MCF 10A (cell line): ENCODE results near the gene PARVB. TPM values are rescaled to one million over a fixed set of nuclear protein-coding genes. Genes with fewer than 3 reads are reported as not detected.
A peak's percentile ranks its signal among the peaks of the same experiment; 100 is the strongest.

Source experiments
- BruUV-seq: library from RNA; stranded (reverse); fragments of 400-500 nt; replicated peaks from 2 replicates; lab custom pipeline; 2021; lab: Mats Ljungman, UMichigan
- CTCF ChIA-PET: fragments of 300-600 bp; sonication (Branson Sonifier 250); formaldehyde crosslinking; extraction: SDS; loops from one replicate; lab custom pipeline; 2021; ENCODE audit warnings: antibody characterized with exemption, inconsistent platforms; lab: Yijun Ruan, JAX
- POLR2A ChIA-PET: fragments of 300-600, 350-650 bp; sonication (Branson Sonifier 250); formaldehyde crosslinking; extraction: SDS; loops from one replicate; lab custom pipeline; 2020; ENCODE audit warnings: antibody characterized with exemption, inconsistent platforms; lab: Yijun Ruan, JAX
- DNase-seq: peaks from one replicate; pipeline ENCODE4 v3.0.0-alpha.2; 2018; ENCODE audit not compliant: unreplicated experiment
- H3K27ac Mint-ChIP-seq: one replicate; pipeline ENCODE4 v1.8.0; 2022; ENCODE audit warnings: mild to moderate bottlenecking, low read depth, mixed read lengths; ENCODE audit not compliant: unreplicated experiment
- H3K27me3 Mint-ChIP-seq: one replicate; pipeline ENCODE4 v1.8.0; 2022; ENCODE audit warnings: mixed read lengths; ENCODE audit not compliant: insufficient read depth, unreplicated experiment
- H3K36me3 Mint-ChIP-seq: one replicate; pipeline ENCODE4 v1.8.0; 2022; ENCODE audit warnings: mild to moderate bottlenecking, moderate library complexity, mixed read lengths; ENCODE audit not compliant: insufficient read depth, unreplicated experiment
- H3K4me1 Mint-ChIP-seq: one replicate; pipeline ENCODE4 v1.8.0; 2022; ENCODE audit warnings: mixed read lengths; ENCODE audit not compliant: insufficient read depth, unreplicated experiment
- H3K4me3 Mint-ChIP-seq: one replicate; pipeline ENCODE4 v1.8.0; 2022; ENCODE audit warnings: mild to moderate bottlenecking, moderate library complexity, mixed read lengths; ENCODE audit not compliant: unreplicated experiment
- H3K9me3 Mint-ChIP-seq: one replicate; pipeline ENCODE4 v1.8.0; 2022; ENCODE audit warnings: mixed read lengths; ENCODE audit not compliant: unreplicated experiment
- intact Hi-C: fragments of 100-400 bp; cut with micrococcal nuclease; formaldehyde crosslinking; loops from 2 replicates; pipeline ENCODE4 v1.14.1; 2022
- total RNA-seq: library from RNA; stranded (reverse); gene quantifications from 2 replicates; pipeline ENCODE4 v1.2.3, GENCODE V29; 2022
- TF ChIP-seq, protein P1 (sequence below): fragments of 200-600 bp; IDR thresholded peaks from one replicate; pipeline ENCODE4 v1.8.0; 2022; ENCODE audit warnings: antibody characterized with exemption, mild to moderate bottlenecking; ENCODE audit not compliant: unreplicated experiment

PARVB gene
- total RNA-seq, 1 experiment from 2014 or later: 26.0 TPM

DNA sequence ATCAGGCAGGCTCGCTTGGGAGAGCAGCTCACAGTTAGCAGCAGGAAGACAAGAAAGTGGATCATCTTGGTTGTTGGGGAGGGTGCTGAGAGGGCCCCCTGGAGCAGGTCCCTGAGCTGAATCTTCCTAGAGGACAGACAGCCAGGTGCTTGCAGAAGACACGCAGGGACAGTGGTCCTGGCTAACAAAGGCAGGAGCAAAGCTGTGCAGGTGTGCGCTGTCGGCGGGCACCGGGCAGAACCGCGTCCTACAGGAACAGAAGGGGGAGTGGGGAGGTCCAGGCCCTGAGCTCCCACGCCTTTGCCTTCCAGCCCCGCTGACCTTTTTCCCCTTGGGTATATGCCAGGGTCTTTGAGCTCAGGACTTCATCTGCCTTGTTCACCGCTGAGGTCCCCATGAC lies 30.1 kb upstream of the PARVB start:
- ChIA-PET CTCF (interaction anchor here (0.5 to 5.9 kb wide), 34 partner anchors 12 to 1924 kb away, joined by 3 to 170 read pairs (median 6); partner anchors contain the start of gene PARVB), POLR2A (interaction anchor here (1.4 to 1.7 kb wide), 2 partner anchors 43 to 93 kb away, joined by 4 to 15 read pairs; no protein-coding TSS in a partner anchor)
- DNase-seq: no peak
- intact Hi-C loops: no loop called here
- Mint-ChIP-seq H3K9me3 (no peaks in the 10 kb centered on the region), H3K27me3 (no peaks in the 10 kb centered on the region), H3K4me3 (no peak overlapping the region), H3K27ac (peak overlapping the region; percentile 67), H3K36me3 (peaks cover 88% of the 10 kb centered on the region), H3K4me1 (no peaks in the 10 kb centered on the region)
- TF ChIP-seq, protein P1, sequence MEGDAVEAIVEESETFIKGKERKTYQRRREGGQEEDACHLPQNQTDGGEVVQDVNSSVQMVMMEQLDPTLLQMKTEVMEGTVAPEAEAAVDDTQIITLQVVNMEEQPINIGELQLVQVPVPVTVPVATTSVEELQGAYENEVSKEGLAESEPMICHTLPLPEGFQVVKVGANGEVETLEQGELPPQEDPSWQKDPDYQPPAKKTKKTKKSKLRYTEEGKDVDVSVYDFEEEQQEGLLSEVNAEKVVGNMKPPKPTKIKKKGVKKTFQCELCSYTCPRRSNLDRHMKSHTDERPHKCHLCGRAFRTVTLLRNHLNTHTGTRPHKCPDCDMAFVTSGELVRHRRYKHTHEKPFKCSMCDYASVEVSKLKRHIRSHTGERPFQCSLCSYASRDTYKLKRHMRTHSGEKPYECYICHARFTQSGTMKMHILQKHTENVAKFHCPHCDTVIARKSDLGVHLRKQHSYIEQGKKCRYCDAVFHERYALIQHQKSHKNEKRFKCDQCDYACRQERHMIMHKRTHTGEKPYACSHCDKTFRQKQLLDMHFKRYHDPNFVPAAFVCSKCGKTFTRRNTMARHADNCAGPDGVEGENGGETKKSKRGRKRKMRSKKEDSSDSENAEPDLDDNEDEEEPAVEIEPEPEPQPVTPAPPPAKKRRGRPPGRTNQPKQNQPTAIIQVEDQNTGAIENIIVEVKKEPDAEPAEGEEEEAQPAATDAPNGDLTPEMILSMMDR: no peak
- no TSS peak for BruUV-seq

DNA sequence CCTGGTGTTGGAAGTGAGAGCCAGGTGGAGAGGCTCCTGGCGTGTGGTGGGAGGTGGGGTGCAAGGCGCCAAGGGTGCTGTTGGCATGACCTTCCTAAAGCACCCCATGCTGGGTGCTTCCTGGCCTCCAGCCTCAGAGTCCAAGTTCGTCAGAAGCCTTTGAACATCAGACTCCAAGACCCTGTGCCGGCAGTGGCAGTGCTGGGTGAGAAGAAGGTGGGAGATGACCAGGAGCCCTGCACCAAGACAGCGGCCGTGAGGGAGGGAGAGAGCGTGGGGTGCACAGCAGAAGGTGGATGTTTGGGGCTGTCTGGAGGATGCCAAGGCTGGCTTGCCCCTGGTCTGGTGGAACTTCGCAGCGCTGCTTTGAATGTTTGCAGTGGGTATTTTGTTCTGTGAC lies 29.7 kb upstream of the PARVB start:
- BruUV-seq: no TSS peak
- Mint-ChIP-seq H3K27ac (peak overlapping the region; percentile 67), H3K4me3 (no peak overlapping the region), H3K9me3 (no peaks in the 10 kb centered on the region), H3K36me3 (peaks cover 88% of the 10 kb centered on the region), H3K4me1 (no peaks in the 10 kb centered on the region), H3K27me3 (no peaks in the 10 kb centered on the region)
- CTCF ChIA-PET: interaction anchor here (0.5 to 5.9 kb wide), 16 partner anchors 11 to 814 kb away, joined by 3 to 170 read pairs (median 14); partner anchors contain the start of gene PARVB
- DNase-seq: no peak
- TF ChIP-seq, protein P1: no peak
- POLR2A ChIA-PET: no interaction called here
- intact Hi-C loops: no loop called here

DNA sequence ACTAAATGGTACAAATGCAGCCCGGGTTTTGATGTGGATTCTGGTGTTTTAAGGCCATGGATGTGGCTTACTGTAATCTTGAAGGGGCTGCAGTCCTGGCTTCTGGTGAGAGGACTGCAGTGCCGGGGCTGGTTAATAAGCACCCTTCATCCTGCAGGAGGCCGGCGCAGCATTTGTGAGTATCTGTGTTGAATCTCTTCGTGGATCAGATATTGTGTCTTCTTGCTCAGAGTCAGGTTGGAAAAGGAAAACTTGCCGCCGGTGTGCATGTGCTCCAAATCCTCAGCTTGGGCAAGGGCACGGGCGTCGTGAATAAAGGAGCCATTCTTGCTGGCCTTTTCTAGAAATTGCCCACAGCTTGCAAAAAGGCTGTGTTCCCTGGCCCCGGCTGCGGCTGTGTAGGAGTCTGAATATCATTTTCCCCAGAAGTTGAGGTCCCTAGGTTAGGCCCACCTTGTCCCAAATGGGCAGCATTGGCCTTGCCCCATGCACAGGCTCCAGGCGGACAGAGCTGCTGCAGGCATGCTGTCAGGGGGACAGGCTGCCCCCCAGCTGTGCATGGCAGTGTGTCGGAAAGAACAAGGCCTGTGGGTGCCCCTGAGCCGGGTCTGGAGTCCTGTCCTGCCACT lies 28.9 kb upstream of the PARVB start:
- BruUV-seq: no TSS peak
- no peaks in the 10 kb centered on the region for H3K9me3 Mint-ChIP-seq
- POLR2A ChIA-PET: no interaction called here
- peaks cover 86% of the 10 kb centered on the region for H3K36me3 Mint-ChIP-seq
- TF ChIP-seq, protein P1: no peak
- no peaks in the 10 kb centered on the region for H3K27me3 Mint-ChIP-seq
- no peak for DNase-seq
- no peak overlapping the region for H3K4me3 Mint-ChIP-seq
- H3K27ac Mint-ChIP-seq: no peak overlapping the region
- no peaks in the 10 kb centered on the region for H3K4me1 Mint-ChIP-seq
- intact Hi-C loops: no loop called here
- CTCF ChIA-PET: interaction anchor here (0.6 to 5.9 kb wide), 5 partner anchors 11 to 630 kb away, joined by 3 to 170 read pairs (median 26); no protein-coding TSS in a partner anchor

DNA sequence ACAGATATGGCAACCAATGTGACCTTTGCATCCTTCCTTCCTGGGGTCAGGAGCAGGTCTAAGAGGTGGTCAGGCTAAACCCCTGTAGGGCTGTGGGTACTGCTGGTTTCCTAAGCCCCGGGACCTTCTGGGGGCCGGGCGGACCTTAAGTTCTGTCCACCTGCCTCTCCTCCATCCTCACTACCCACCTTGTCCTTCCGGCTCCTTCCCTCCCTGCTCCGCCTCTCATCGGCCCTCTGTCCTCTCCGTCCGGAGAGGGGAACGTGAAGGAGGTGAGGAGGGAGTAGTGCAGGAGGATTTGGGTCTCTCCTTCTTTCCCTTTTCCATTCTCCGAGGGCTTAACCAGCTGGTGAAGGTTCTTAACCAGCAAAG lies 28.3 kb upstream of the PARVB start:
- BruUV-seq: no TSS peak

More for the DNA sequence above, 28.3 kb upstream of the PARVB start:
- Mint-ChIP-seq H3K36me3 (peaks cover 84% of the 10 kb centered on the region), H3K27me3 (no peaks in the 10 kb centered on the region), H3K4me3 (no peak overlapping the region), H3K27ac (no peak overlapping the region), H3K4me1 (no peaks in the 10 kb centered on the region), H3K9me3 (no peaks in the 10 kb centered on the region)
- no peak for DNase-seq
- CTCF ChIA-PET: no interaction called here
- intact Hi-C loops: no loop called here
- TF ChIP-seq, protein P1: no peak
- POLR2A ChIA-PET: no interaction called here
